T-helper 1 cell (primary cell): Measurements from ENCODE around the gene PBX4.

ENCODE experiments used
- DNase-seq, 5 donors: peaks; one replicate each; pipeline ENCODE4 v3.0.0-alpha.2; 2012 to 2020

Gene PBX4

GRCh38 chr19:19552798-19553197 lies 65.7 kb downstream of the PBX4 start:
- no peak for DNase-seq

GRCh38 chr19:19551853-19552192 lies 66.7 kb downstream of the PBX4 start:
- no peak for DNase-seq

DNA sequence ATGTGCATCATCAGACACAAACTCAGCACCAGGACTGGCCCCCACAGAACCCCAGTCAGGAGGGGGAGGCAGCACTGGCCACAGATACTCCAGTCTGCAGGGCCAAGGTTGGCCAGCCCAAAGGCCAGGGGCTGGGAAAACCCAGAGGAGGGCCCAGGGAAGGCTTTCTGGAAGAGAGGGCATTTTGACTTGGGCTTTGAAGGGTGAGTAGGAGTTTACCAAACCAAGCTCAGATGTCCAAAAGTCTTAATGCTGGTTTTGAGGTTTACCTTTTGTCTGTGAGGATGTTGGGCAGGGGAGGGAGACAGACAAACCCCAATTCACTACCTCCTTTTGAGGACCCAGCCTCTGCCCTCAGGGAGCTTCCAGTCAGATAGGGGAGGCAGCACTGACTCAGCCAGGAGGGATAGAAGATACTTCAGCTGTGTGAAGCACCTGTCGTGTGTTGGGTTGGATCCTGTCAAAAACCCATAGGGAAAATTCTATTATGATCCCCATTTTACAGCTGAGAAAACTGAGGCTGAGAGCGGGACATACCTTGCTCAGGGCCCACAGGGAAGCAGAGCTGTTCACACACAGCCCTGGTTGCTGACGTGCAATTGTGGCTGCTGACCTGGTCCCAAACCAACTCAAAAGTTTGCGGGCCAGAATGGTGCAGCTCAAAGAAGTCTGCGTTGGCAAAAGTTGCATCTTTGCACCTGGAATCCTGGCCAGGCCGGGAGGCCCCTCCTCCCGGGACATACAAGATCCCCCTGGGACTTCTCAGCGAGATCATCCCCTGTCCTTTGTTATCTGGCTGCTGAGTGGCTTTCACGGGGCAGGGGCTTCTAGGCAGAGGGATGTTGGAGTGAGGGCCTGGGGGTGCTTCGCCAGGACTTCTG lies 67.3 kb downstream of the PBX4 start:
- DNase-seq: no peak

- no peak for DNase-seq
These were observed 68.0 kb downstream of the PBX4 start for GRCh38 chr19:19550485-19550929.

- DNase-seq: no peak
These were observed 68.6 kb downstream of the PBX4 start for GRCh38 chr19:19549804-19550464.

DNA sequence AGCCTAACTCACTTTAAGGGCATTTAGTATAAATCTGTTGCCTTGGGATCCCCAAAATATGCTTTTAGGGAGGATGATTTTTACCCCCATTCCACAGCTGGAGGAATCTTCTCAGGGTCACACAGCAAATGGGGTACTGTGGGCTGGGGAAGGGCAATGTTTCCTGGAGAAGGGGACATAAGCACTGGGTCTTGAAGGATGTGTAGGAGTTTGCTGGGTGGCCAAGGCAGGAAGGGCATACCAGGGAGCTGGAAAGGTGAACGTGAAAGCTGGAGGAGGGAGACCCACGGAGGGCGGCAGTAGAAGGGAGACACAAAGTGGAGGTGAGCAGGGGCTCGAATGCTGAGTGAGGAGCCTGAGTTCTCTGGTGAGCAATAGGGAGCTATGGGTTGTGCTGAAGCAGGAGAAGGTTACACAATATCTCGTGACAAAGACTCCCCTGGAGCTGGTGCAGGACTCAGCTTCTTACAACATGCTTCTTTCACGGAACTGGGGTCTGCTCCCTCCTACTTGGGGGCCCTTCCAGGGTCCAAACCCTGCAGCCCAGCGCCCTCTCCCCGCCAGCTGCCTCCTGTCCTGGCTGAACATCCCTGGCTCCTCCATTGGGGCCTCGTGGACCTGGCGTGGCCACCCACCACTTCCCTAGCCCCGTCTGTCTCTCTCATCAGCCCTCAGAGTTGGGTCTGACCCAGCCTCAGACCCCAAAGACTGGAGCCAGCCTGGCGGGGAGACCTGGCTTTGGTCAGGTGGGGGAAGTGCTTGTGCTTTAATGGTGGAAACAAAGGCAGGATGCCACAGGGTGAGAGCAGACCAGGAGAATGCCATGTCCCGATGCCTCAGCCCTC lies 69.3 kb downstream of the PBX4 start:
- DNase-seq: no peak

DNA sequence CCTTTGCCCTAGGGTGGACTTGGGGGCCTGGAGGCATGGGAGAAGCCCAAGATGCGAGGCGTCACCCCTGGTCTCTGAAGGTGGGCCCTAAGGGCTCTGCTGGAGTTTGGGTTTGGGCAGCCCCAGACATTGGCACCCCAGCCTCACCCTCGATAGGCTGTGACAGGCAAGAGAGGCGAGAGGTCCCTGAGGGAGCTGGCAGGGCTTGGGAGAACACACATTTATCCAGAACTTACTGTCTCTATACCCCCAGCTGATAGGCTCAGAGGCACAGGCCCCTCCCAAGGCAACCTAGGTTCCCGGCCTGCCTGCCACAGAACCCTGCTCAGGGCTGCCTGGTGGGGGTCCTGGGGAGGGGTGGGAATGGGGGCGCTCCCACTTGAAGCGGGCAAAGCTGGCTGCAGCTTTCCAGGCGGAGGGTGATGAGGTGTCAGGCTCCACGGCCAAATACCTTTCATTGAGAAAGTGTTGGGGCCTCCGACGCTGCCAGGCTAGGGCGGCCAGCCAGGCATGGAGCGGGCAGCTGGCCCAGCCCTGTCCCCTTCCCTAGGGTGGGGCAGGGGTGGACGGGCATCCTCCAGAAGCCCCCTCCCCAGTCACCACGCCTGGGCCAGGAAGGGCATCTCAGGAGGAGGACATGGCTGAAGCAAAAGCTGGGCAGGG lies 70.7 kb downstream of the PBX4 start:
- no peak for DNase-seq

- DNase-seq: no peak
These were observed 71.7 kb downstream of the PBX4 start for GRCh38 chr19:19546751-19547162.

DNA sequence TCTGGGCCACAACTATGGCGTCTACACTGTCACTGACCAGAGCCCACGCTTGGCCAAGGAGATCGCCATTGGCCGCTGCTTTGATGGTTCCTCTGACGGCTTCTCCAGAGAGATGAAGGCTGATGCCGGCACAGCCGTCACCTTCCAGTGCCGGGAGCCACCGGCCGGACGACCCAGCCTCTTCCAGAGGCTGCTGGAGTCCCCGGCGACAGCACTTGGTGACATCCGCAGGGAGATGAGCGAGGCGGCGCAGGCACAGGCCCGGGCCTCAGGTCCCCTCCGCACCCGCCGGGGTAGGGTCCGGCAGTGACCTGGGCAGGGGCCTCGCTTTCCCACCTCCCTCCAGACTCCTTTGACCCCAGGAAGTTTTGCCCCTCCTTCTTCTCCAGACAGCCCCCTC lies 72.8 kb downstream of the PBX4 start:
- DNase-seq: no peak

DNA sequence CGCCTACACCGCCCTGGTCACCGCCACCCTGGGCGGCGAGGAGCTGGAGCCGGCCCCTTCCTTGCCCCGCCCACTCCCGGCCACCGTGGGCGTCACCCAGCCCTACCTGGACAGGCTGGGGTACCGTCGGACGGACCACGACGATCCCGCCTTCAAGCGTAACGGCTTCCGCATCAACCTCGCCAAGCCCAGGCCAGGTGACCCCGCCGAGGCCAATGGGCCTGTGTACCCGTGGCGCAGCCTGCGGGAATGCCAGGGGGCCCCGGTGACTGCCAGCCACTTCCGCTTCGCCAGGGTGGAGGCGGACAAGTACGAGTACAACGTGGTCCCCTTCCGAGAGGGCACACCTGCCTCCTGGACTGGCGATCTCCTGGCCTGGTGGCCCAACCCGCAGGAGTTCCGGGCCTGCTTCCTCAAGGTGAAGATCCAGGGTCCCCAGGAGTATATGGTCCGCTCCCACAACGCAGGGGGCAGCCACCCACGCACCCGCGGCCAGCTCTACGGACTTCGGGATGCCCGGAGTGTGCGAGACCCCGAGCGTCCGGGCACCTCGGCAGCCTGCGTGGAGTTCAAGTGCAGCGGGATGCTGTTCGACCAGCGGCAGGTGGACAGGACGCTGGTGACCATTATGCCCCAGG lies 73.4 kb downstream of the PBX4 start:
- DNase-seq: no peak

- no peak for DNase-seq
These were observed 74.1 kb downstream of the PBX4 start for GRCh38 chr19:19544257-19544953.

GRCh38 chr19:19543640-19544039 lies 74.8 kb downstream of the PBX4 start:
- no peak for DNase-seq

DNA sequence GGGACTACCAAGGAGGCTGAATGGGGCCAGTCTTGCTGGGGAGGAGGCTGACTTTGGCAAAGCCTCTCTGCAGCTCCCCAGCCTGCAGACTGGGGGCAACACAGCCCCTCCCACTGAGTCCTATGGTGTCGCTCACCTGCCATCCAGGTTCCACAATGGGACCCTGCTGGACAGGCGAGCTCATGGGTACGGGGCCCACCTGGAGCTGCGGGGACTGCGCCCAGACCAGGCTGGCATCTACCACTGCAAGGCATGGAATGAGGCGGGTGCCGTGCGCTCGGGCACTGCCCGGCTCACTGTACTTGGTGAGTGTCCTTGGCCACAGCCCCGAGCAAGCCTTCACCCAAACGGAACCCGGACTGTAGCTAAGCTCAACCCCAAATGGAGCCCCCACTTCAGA lies 75.4 kb downstream of the PBX4 start:
- DNase-seq: no peak

- no peak for DNase-seq
These were observed 76.0 kb downstream of the PBX4 start for GRCh38 chr19:19542507-19542906.

DNA sequence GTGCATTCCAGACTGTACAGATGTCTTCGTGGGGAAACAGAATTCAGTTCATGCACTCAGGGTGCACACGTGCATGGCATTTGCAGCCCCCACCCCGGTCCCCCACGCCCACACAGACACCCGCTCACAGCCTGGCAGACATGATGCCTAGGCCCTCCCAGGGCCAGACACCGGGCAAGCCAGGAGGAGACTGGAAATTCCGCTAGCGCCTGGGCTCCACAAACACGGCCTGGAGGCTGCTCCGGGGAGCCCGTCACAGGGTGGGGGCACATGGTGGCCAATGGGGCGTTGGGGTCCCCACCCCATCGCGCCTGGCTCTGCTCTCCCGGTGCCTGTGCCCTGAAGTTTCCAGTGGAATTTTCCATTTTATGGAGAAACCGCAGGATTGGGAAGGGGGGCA lies 76.9 kb downstream of the PBX4 start:
- no peak for DNase-seq

DNA sequence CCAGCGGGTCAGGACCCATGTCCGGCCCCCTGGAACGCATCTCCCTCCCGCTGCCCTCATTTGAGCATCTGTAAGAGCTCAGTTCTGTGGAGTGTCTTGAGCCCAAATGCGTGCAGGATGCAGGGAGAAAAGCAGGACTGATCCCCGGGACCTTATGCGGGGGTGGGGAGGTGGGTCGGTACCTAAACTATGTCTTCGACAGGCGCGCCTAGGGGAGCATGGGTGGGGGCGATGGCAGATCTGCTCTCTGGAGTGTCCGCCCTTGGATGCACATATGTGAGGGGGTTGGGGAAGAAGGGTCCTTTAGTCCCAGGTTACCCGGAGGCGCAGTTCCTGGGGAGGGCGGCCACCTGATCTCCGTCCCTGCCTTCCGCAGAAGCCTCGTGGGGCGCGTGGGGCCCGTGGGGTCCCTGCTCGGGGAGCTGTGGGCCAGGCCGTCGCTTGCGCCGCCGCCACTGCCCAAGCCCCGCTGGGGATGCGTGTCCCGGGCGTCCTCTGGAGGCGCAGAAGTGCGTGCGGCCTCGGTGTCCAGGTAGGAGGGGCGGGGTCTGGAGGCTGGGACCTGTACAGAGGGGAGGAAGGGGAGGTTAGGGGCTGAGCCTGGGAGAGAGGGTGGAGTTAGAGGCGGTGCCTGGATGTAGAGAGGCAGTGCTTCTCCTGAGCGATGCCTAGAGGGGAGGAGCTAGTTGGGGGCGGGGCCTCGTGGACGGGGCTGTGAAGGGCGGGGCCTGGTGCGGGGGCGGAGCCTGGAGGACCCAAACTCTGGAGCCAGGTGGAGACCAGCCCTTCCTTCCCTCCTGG lies 77.6 kb downstream of the PBX4 start:
- peak; percentile 58 to 76 (median 72) for DNase-seq

GRCh38 chr19:19540064-19540714 lies 78.3 kb downstream of the PBX4 start:
- peak; percentile 59 to 80 (median 63) for DNase-seq

GRCh38 chr19:19539698-19540063 lies 78.8 kb downstream of the PBX4 start:
- no peak for DNase-seq

DNA sequence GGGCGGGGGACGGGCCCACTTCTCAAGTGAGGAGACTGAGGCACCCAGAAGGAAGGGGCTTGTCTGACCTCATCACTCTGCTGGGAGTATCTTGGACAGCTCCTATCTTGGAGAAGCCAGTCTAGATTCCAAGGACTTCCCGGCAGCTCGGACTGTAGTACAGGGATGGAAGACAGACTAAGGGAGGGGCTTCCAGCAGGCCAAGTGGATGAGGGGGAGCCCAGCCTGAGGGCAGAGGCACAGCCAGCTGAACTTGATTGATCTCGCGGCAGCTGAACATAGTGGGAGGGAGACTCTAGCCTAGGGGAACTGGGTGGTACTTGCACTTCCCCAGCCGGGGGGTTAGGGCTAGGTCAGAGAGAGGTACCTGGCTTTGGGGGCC lies 79.7 kb downstream of the PBX4 start:
- no peak for DNase-seq

GRCh38 chr19:19538061-19538784 lies 80.3 kb downstream of the PBX4 start, which contains the start of gene CILP2:
Gene CILP2, plus strand, starts transcription at chr19:19538265. Its CDS starts 85 bp downstream, at chr19:19538350.
- peak in 2 of 5 donors; percentile 37 to 39 for DNase-seq
